HL-60 (cell line): ENCODE data around the gene WWC1.

Experiments
- CTCF ChIP-seq: IDR thresholded peaks from one replicate; pipeline ENCODE4 v1.5.1; 2011; ENCODE audit warnings: low read length, control low read depth, inconsistent platforms; ENCODE audit not compliant: insufficient read depth
- GABPA ChIP-seq: IDR thresholded peaks from 2 replicates; pipeline ENCODE4 v1.6.1; 2012; ENCODE audit warnings: low read depth
- POLR2AphosphoS5 ChIP-seq: IDR thresholded peaks from 2 replicates; pipeline ENCODE4 v1.6.1; 2012; ENCODE audit warnings: low read depth
- REST ChIP-seq: IDR thresholded peaks from 2 replicates; pipeline ENCODE4 v1.6.1; 2012; ENCODE audit warnings: low read depth; ENCODE audit not compliant: insufficient replicate concordance
- SPI1 ChIP-seq: IDR thresholded peaks from 2 replicates; pipeline ENCODE4 v1.6.1; 2012; ENCODE audit warnings: low read depth, mild to moderate bottlenecking, borderline replicate concordance

DNA sequence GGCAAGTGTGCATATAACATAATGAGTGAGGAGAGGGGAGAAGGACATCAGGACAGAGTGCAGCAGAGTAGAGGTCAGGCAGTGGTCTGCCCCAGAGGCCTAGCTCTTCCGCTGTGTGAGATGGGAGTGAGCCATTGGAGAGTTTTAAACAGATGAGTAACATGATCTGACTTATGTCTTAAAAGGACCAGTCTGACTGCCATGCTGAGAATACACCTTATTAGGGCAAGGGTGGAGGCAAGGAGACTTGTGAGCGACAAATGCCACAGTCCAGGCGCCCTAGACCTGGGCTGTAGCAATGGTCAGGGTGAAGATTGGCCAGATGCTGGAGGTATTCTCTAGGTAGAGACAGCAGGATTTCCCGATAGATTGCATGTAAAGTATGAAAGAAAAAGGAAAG is 83.1 kb downstream of the WWC1 start:
- TF ChIP-seq CTCF (no peak), REST (no peak), GABPA (no peak), POLR2AphosphoS5 (no peak), SPI1 (no peak)
